ENCODE data around the gene NXN. TPM values are rescaled to one million over a fixed set of nuclear protein-coding genes. Genes with fewer than 3 reads are reported as not detected.
"Not testable (repeated sequence)": the region's sequence is repeated elsewhere in the genome, so short reads cannot be mapped to it uniquely, and the experiment has no call there.

Gene NXN
- total RNA-seq, 1 donor from 2014 or later, result 51.6 TPM

GRCh38 chr17:954431-955164 is 25.0 kb downstream of the NXN start:
- DNase-seq (ENCODE audit: extremely low spot score in 2 of 2), result no peak
- intact Hi-C loops (cut with DNase I), result no loop called here
- TF ChIP-seq POLR2AphosphoS5 (IDR thresholded peaks at IDR 0.05; ENCODE audit: insufficient read depth in 1 of 2, low read depth in 1 of 2), result peak in 1 of 2 donors; percentile 47
- TF ChIP-seq CTCF (IDR thresholded peaks at IDR 0.05), result no peak
- Histone ChIP-seq H3K4me3 (no peak overlapping the region), H3K36me3 (no peaks in the 10 kb centered on the region), H3K27me3 (no peaks in the 10 kb centered on the region), H3K27ac (peak overlapping the region; percentile 67), H3K4me1 (peaks cover 46% of the 10 kb centered on the region), H3K9me3 (no peaks in the 10 kb centered on the region)

- H3K9me3 ChIP-seq, result no peaks in the 10 kb centered on the region
- peaks cover 47% of the 10 kb centered on the region for H3K4me1 ChIP-seq
- DNase-seq (ENCODE audit: extremely low spot score in 2 of 2), result no peak
- intact Hi-C loops (cut with DNase I), result no loop called here
- no peaks in the 10 kb centered on the region for H3K36me3 ChIP-seq
- no peaks in the 10 kb centered on the region for H3K27me3 ChIP-seq
- TF ChIP-seq POLR2AphosphoS5 (IDR thresholded peaks at IDR 0.05; ENCODE audit: insufficient read depth in 1 of 2, low read depth in 1 of 2), result no peak
- TF ChIP-seq CTCF (IDR thresholded peaks at IDR 0.05), result no peak
- TF ChIP-seq POLR2A (IDR thresholded peaks at IDR 0.05), result no peak
- H3K4me3 ChIP-seq, result no peak overlapping the region
- peak overlapping the region; percentile 67 for H3K27ac ChIP-seq
These were observed 25.8 kb downstream of the NXN start for GRCh38 chr17:953767-954166.

- DNase-seq (ENCODE audit: extremely low spot score in 2 of 2); H3K27ac ChIP-seq; H3K36me3 ChIP-seq; H3K4me3 ChIP-seq; intact Hi-C loops (cut with DNase I); H3K27me3 ChIP-seq; H3K9me3 ChIP-seq: not testable (repeated sequence)
- H3K4me1 ChIP-seq, result peaks cover 39% of the 10 kb centered on the region
These were observed 27.0 kb downstream of the NXN start for GRCh38 chr17:952592-952991.

GRCh38 chr17:951325-952132 is 28.0 kb downstream of the NXN start:
- H3K4me1 ChIP-seq, result peaks cover 31% of the 10 kb centered on the region
- peak overlapping the region; percentile 81 for H3K27ac ChIP-seq
- intact Hi-C loops (cut with DNase I), result no loop called here
- TF ChIP-seq POLR2AphosphoS5 (IDR thresholded peaks at IDR 0.05; ENCODE audit: insufficient read depth in 1 of 2, low read depth in 1 of 2) (peak in 1 of 2 donors; percentile 45), POLR2A (IDR thresholded peaks at IDR 0.05) (no peak)
- H3K27me3 ChIP-seq, result no peaks in the 10 kb centered on the region
- H3K9me3 ChIP-seq, result no peaks in the 10 kb centered on the region
- peak overlapping the region in 1 of 2 donors; percentile 29 for H3K4me3 ChIP-seq
- no peak for DNase-seq (ENCODE audit: extremely low spot score in 2 of 2)
- no peaks in the 10 kb centered on the region for H3K36me3 ChIP-seq

GRCh38 chr17:949623-950303 is 29.8 kb downstream of the NXN start:
- H3K4me1 ChIP-seq, result peaks cover 26% of the 10 kb centered on the region
- H3K27ac ChIP-seq, result peak overlapping the region; percentile 81
- H3K27me3 ChIP-seq, result no peaks in the 10 kb centered on the region

More at GRCh38 chr17:949623-950303, 29.8 kb downstream of the NXN start:
- Histone ChIP-seq H3K4me3 (no peak overlapping the region), H3K9me3 (no peaks in the 10 kb centered on the region), H3K36me3 (no peaks in the 10 kb centered on the region)
- no peak for DNase-seq (ENCODE audit: extremely low spot score in 2 of 2)
- no peak for TF ChIP-seq CTCF (IDR thresholded peaks at IDR 0.05)
- TF ChIP-seq POLR2AphosphoS5 (IDR thresholded peaks at IDR 0.05; ENCODE audit: insufficient read depth in 1 of 2, low read depth in 1 of 2), result no peak
- no peak for TF ChIP-seq POLR2A (IDR thresholded peaks at IDR 0.05)
- intact Hi-C loops (cut with DNase I), result no loop called here
